Amygdala (tissue), 56 donors: ENCODE results near the gene TAF4.
"Not testable (repeated sequence)": the region's sequence is repeated elsewhere in the genome, so short reads cannot be mapped to it uniquely, and the experiment has no call there.

ENCODE experiments used
- DNase-seq, 56 donors: peaks; one replicate each; lab custom pipeline; 2025; lab: John Stamatoyannopoulos, UW

The TAF4 gene

DNA sequence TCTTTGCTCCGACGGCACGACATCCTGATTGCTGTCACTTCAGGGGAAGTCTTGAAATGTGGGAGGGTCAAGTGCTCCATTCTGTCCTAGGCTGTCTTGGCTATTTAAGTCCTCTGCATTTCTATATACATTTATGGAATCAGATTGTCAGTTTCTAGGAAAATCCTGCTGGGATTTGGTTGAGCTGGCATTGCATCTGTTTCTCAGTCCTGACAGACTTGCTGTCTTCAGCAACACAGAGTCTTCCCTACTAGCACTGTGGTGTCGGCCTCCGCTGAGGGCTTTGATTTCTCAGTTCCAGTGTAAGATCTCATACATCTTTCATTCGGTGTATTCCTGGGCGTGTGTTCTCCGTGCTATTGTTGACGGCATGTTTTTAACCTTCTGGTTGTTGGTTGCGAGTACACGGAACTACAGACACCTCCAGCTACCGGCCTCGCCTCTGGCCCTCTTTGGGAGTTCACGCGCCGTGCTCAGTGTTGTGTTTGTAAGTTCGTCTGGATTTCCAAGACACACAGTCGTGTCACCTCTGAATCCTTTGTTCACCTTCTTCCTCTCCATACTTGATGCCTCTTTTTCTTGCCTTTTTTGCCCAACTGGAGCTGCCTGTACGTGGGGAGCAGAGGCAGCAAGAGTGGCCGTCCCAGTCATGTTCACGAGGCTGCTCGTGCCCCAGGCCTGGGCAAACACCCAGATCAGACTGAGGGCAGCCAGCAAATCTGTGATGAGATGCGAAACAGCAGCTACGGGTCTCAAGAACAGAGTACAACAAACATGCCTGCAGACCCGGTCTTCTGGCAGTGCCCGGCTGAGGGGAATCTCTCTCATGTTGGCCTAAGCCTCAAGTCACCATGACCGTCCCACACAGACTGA lies 92.8 kb downstream of the TAF4 start:
- DNase-seq: no peak

DNA sequence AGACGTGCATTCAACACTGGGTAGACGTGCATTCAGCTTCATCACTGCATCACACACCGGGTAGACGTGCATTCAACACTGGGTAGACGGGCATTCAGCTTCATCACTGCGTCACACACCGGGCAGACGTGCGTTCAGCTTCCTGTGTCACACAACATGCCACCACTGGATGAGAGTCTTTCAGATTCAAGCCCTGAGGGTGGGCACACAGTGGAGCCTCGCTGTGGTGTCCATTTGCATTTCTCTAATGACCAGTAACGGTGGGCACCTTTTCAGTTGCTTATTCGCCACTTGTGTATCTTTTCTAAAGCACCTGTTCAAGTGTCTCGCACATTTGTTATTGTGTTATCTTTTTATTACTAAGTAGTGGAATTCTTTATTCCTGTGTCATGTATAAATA lies 94.1 kb downstream of the TAF4 start:
- not testable (repeated sequence) for DNase-seq

DNA sequence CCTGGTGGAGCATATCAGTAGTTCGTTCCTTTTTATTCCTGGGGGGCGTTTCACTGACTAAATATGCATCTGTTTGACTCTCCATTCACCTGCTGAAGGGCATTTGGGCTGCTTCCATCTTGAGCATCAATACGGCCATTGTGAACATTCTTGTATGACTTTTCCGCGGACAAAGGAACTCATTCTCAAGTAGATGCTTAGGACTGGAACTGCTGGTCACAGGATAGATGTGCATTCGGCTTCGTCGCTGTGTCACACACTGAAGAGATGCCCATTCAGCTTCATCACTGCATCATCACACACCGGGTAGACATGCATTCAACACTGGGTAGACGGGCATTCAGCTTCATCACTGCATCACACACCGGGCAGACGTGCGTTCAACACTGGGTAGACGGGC lies 95.3 kb downstream of the TAF4 start:
- DNase-seq: peak in 11 of 56 donors; percentile 12 to 49 (median 29)

DNA sequence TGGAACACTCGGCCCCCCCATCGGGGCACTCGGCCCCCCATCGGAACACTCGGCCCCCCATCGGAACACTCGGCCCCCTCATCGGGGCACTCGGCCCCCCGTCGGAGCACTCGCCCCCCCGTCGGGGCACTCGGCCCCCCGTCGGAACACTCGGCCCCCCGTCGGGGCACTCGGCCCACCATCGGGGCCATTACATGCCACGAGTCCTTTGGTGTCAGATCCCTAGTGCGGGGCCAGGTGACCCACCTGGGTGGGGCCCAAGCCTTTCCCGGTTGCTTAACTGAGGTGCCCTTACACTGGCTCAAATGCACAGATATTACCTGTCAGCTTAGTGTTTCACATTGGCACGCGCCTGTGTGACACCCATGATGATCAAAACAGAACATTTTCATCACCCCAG lies 95.9 kb downstream of the TAF4 start:
- DNase-seq: no peak

DNA sequence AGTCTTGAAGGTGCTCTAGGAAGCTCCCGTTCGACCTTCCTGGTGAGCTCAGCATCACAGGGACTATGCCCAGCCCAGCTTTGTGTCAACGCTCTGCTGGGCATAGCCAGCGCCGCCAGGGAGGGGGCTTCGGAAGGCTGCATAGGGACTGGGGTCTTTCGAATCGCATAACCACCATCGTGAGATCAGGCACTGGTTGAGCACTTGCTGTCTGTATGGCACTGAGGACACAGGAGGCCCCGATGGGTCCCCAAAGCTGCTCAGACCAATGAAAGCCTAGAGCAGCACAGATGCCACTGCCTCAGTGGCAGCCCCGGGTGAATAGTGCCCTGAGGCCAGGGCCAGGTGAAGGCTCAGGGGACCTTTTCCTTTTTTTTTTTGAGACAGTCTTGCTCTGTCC lies 96.7 kb downstream of the TAF4 start:
- DNase-seq: no peak

DNA sequence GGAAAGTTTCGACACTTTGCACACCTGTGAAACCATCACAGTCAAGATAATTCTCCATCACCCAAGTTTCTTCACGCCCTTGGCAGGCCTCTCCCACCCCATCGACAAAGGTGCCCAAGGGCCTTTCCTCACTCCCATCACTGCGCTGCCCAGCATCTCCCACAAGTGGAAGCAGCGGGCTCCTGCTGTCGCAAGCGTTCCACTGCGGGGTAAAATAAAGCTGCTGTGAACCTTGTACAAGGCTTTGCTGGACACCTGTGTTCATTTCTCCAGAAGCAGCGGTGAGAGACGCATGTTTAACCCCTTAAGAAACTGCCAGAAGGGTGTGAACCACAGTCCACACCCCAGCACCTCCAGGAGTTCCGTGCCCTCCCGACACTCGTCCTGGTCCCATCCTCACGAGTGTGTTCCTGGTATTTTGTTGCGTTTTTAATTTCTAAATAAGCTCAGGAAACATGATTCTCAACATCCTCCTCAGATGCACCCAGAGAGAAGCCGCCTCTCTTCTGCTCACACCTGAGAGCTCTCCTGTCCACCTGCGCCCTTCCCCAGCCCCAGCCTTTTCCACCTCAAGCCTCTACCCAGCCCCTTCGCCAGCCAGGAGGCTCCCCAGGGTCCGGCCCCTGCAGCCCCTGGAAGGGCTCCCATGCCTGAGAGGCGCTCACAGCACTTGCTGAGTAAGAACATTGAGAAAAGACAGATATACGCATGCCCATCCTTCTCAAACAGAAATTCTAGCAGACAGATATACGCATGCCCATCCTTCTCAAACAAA lies 97.5 kb downstream of the TAF4 start:
- no peak for DNase-seq

DNA sequence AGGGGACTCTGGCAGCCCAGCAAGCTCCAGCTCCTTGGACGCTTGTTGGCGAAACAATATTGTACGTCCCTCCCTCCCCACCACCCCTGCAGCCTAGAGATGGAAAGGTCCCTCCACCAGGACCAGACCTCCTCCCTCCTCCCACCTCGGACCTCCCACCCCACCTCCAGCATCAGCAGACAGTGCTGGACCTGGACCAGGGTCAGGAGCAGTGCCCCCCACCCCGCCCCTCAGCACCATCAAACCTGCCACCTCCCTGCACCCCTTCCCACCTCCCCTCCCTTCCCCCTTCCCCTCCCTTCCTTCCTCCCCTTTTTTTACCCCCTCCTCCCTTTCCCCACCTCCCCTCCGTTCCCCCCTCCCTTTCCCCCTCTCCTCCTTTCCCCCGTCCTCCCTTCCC lies 98.4 kb downstream of the TAF4 start:
- no peak for DNase-seq

DNA sequence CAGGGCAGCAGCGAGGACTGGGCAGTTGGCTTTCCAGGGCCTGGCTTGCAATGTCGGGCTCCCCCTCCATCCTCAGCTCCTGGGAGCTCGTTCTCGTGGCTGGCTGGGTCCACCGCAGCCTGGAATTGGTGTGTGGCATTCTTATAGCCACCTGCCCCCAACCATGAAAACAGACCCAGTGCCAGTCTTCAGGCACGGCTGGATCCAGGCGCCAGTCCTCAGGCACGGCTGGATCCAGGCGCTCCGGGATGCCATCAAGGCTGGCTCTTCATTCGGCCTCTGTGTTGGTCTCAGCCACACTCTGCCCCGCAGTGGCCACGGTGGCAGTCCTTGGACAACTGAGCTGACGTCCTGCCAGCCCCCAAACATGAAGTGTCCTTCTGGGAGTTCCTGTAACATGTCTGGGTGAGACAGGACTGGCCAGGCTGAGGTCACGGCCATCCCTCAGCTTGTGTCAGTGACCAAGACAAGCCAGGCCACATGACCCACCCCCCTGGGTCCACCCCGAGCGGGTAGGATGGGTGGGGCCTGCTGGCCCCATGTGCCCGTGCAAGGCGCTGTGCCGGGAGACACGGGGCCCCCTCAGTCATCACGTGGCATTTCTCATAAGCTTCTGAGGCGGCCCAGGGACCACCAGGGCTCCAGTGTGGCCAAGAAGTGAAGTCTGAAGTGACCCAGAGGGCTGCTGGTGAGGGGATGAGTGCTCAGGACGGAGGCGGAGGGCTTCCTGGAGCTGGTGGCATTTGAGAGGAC lies 99.0 kb downstream of the TAF4 start:
- no peak for DNase-seq

DNA sequence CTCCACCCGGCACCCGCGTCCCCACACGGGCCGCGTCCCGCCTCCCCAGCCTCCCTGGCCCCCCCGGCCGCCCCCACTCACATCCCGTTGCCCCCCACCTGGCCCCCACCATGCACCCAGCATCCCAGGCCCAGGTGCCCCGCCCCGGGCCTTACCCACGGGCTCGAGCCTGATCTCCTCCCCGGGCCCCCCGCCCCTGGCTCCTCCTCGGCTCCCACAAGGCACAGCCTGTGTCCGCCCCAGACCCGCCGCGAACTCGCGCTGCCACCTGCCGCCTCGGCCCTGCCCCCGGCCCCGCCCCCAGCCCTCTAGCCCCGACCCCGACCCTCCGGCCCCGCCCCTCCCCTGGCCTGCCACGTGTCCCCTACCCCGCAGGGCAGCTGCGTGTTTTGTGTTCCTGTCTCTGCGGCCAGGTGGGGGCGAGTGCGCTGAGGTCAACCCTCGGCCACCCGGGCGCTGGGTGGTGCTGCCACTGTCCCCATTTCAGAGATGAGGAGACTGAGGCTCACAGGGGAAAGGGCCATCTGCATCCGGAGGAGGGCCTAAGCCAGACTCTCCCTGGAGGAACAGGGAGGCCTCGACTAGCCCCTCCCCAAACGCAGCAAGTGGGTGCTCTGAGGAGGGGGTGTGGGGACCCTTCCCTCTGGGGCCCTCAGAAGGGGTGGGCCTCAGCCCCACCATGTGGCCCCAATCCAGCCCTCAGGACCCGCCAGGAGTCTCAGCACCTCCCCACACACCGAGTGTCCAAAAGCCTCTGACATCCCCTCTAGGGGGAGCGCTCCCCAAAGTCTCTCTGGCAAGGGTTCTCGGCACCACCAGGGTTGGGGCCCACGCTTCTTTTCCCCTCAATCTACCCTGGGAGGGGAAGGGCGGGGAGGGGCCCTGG lies 99.8 kb downstream of the TAF4 start:
- no peak for DNase-seq

DNA sequence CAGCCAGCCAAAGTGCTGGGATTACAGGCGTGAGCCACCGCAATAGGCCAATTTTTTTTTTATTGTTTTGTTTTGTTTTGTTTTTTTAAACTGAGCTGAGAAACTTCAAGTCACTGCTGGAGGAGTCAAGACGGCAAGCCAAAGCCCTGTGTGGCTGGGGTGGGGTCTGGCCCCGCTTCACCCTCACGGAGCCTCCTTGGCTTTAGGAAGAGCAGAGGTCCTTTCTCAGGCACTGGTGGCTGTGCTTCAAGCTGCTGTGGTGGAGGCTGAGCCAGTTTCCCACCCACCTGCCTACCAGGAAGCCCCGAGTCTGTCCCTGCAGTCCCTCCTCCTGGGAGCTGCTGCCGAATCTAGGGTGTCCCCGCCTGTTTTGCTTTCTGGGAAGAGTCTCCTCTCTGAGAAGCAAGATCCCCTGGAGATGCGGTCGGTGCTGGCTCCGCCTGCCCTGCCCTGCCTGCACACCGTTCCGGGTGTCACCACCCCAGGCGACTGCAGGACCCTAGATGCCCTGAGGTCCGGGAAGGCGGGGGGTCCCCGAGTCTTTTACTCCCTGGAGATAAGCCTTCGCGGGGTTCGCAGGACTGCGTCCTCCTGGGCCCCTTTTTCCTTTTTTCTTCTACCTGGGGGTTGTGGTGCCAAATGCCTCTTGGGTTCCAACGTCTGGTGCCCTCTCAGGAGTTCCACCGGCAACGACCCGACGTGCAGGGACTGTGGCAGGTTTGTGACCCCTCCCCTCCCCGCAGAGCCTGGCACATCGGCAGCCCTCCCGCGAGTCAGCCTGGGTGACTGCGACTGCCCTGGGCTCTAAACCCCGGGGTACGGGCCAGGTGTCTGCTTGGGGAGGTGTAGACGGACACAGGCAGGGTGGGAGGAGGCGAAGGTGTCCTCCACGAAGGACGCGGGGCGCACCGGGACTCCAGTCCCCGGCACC lies 100.7 kb downstream of the TAF4 start:
- peak in 1 of 56 donors; percentile 11 for DNase-seq

DNA sequence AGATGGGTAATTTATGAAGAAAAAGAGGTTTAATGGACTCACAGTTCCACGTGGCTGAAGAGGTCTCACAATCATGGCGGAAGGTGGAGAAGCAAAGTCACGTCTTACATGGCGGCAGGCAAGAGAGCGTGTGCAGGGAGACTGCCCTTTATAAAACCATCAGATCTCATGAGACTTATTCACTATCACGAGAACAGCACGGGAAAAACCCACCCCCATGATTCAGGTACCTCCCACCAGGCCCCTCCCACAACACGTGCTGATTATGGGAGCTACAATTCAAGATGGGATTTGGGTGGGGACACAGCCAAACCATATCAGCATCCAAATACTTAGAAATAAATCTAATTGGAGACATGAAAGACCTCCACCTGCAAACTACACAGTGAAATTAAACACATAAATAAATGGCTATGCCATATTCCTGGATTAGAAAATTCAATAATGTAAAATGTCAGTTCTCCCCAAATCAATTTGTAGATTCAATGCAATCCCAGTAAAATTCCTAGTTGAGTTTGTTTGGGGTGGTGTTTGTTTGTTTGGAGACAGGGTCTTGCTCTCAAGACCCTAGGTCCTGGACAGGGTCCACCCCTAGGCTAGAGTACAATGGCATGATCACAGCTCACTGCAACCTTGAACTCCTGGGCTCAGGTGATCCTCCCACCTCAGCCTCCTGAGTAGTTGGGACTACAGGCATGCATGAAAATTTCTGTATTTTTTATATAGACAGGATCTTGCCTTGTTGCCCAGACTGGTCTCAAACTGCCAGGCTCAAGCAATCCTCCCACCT lies 101.6 kb downstream of the TAF4 start:
- DNase-seq: no peak

DNA sequence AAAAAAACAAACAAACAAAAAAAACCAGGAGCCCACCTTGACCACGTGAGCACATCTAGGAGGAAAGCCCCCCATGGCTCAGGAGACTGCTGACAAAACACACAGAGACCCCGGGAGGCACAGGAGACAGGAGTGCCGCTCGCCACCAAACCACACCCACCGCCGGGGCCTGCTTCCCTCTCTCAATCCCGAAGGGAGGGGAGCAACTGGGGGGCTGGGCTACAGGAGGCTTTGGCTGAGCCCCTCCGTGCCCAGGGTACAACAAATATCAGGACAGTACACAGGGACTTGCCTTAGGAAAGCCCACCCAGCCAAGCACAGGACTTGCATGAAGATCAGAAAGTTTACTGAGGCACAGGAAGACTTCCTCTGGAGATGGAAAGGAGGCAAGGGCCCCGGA lies 102.5 kb downstream of the TAF4 start:
- DNase-seq: no peak

DNA sequence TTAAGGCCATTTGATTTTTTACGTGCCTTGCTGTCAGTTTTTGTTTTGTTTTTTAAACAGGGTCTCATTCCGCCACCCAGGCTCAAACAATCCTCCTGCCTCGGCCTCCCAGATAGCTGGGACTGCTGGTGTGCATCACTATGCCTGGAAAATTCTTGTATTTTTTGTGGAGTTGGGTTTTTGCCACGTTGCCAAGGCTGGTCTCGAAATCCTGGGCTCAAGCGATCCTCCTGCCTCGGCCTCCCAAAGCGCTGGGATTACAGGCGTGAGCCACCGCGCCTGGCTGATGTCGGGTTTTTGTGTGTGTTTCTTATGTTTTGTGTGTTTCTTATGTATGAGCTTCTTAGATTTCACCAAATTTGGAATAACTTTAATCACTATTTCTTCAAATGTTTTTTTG lies 104.8 kb downstream of the TAF4 start:
- DNase-seq: no peak

DNA sequence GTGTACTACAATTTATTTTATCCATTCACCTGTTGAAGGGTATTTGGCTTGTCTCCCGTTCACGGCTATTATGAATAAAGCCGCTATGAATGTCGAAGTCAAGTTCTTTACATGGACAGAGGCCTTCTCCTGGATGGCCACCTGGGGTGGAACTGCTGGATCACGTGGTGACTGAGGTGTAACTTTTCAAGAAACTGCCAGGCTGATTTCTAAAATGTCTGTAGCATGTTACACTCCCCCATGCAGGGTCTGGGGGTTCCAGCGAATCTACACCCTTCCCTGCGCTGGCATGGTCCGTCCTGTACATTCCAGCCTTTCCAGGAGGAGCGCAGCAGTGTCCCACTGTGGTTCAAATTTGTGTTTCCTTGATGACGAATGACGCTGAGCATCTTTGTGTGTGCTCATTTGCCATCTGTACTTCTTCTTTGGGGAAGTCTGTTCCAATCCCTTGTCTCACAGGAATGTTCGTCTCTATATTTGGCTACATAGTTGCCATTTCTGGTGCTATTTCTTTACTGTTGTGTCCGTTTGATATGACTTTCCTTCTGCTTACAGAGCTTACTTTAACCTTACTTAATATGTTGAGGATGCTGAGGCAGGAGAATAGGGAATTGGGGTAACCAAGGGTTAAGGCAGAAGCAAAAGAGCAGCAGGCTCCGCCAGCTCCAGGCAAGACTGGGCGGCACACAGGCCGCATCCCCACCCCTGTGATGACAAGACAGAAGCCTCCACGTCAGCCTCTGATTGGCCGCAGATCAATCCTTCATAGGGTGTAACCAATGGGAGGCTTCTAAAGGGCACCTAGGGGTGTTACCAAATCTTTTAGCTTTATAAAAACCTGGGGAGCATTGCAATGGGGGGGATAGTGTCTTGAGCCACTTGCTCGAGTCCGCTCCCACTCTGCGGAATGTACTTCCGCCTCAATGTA lies 106.6 kb downstream of the TAF4 start:
- peak in 5 of 56 donors; percentile 8 to 46 (median 32) for DNase-seq

DNA sequence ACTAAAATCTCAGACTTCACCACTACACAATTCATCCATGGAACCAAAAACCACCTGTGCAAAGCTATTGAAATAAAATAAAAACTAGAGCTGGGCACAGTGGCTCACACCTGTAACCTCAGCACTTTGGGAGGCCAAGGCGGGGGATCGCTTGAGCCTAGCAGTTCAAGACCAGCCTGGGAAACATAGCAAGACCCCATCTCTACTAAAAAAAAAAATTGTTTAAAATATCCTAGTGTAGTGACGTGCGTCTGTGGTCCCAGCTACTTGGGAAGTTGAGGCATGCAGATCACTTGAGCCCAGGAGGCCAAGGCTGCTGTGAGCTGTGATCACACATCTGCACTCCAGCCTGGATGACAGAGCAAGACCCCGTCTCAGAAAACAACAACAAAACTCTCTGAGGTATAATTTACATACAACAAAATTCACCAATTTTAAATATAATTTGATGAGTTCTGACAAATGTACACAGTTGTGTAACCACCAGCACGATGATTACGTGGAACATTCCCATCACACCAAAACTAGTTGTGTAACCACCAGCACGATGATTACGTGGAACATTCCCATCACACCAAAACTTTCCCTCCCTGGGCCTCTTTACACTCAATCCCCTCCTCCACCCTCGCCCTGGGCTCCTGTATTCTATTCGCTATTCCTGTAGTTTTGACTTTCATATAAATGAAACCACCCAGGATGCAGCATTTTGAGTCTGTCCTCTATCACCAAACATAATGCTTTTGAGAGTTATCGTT lies 107.5 kb downstream of the TAF4 start:
- no peak for DNase-seq
